Skeletal muscle satellite cell (primary cell): ENCODE measurements around the gene LAMTOR4. TPM values are rescaled to one million over a fixed set of nuclear protein-coding genes. Genes with fewer than 3 reads are reported as not detected.

ENCODE experiments used
- H3K27me3 ChIP-seq: 2 replicates; pipeline ENCODE4 v1.7.0; 2013; ENCODE audit warnings: low read length; ENCODE audit not compliant: control insufficient read depth, insufficient read depth
- H3K36me3 ChIP-seq: 2 replicates; pipeline ENCODE4 v1.7.0; 2013; ENCODE audit warnings: mild to moderate bottlenecking, control low read depth, low read length; ENCODE audit not compliant: insufficient read depth
- H3K4me1 ChIP-seq: 2 replicates; pipeline ENCODE4 v1.7.0; 2013; ENCODE audit warnings: low read length; ENCODE audit not compliant: control insufficient read depth, insufficient read depth
- H3K4me2 ChIP-seq: 2 replicates; pipeline ENCODE4 v1.7.0; 2013; ENCODE audit warnings: mild to moderate bottlenecking, low read length
- H3K4me3 ChIP-seq: 2 replicates; pipeline ENCODE4 v1.7.0; 2013; ENCODE audit warnings: low read length
- H3K9ac ChIP-seq: 2 replicates; pipeline ENCODE4 v1.7.0; 2013; ENCODE audit warnings: mild to moderate bottlenecking, low read depth, low read length, moderate library complexity
- H3K9me3 ChIP-seq: replicated peaks from 2 replicates; pipeline ENCODE4 v1.7.0; 2013; ENCODE audit warnings: mild to moderate bottlenecking, control low read depth, low read length
- total RNA-seq: library from RNA; depleted of rRNA; stranded (reverse); fragments of >200 nt; gene quantifications from 2 replicates; pipeline ENCODE4 v1.2.3, GENCODE V29; 2012; rRNA removed

LAMTOR4 gene
- total RNA-seq, result 91.0 and 95.5 TPM in 2 replicates

DNA sequence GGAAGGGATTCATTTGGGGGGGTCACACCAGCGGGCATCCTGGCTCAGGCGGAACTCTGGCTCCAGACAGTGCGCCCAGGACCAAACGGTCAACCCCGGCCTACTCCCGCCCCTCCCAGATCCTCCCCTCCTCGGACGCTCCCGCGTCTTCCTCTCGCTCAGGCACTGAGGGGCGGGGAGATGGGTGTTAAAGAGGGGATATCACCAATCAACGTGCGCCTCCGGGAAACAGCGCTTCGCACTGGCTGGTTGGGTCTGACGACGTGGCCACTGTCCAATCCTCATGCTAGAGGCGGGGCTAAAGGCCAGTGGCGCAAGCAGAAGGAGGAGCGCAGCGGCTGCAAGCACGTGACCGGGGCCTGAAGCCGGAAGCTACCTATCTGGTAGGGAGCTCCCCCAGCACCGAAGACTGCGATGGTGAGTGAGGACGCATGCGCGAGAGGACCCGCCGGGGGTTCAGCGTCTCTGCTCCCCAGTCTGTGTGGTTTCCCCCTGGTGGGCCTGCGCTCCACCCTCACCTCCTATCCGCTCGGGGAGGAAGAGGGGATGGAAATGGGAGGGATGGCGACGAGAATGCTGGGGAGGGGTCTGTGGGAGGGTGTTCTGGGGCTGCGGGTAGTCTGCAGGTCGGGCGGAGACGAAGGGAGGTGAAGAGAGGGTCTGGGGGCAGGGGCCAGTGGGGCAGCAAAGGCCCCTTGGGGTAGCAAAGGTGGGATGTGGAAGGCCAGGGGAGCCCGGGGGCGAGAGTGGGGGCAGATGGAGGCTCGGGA is at the start of gene LAMTOR4:
TSS of gene LAMTOR4 (plus strand) at position 360 of the 770 bp plus-strand sequence. CDS start at position 415, 55 bp downstream.
- Histone ChIP-seq H3K9ac (peak within 1 kb of the TSS; percentile 96), H3K4me2 (peak within 1 kb of the TSS; percentile 99), H3K27me3 (no peaks in the 10 kb centered on the region), H3K4me1 (peaks cover 7% of the 10 kb centered on the region), H3K4me3 (peak within 1 kb of the TSS; percentile 94), H3K36me3 (peaks cover 7% of the 10 kb centered on the region), H3K9me3 (no peaks in the 10 kb centered on the region)

- Histone ChIP-seq H3K27me3 (no peaks in the 10 kb centered on the region), H3K4me3 (peak overlapping the region; percentile 92), H3K4me1 (peaks cover 22% of the 10 kb centered on the region), H3K4me2 (peak overlapping the region; percentile 97), H3K9ac (peak overlapping the region; percentile 94), H3K36me3 (peaks cover 57% of the 10 kb centered on the region), H3K9me3 (no peaks in the 10 kb centered on the region)
These were observed 49.3 kb upstream of the LAMTOR4 start for GRCh38 chr7:100099452-100099851.

GRCh38 chr7:100100420-100101015 is 48.2 kb upstream of the LAMTOR4 start:
- Histone ChIP-seq H3K4me2 (peak overlapping the region; percentile 97), H3K4me1 (peaks cover 22% of the 10 kb centered on the region), H3K36me3 (peaks cover 53% of the 10 kb centered on the region), H3K27me3 (no peaks in the 10 kb centered on the region), H3K4me3 (peak overlapping the region; percentile 92), H3K9me3 (no peaks in the 10 kb centered on the region), H3K9ac (peak overlapping the region; percentile 94)

DNA sequence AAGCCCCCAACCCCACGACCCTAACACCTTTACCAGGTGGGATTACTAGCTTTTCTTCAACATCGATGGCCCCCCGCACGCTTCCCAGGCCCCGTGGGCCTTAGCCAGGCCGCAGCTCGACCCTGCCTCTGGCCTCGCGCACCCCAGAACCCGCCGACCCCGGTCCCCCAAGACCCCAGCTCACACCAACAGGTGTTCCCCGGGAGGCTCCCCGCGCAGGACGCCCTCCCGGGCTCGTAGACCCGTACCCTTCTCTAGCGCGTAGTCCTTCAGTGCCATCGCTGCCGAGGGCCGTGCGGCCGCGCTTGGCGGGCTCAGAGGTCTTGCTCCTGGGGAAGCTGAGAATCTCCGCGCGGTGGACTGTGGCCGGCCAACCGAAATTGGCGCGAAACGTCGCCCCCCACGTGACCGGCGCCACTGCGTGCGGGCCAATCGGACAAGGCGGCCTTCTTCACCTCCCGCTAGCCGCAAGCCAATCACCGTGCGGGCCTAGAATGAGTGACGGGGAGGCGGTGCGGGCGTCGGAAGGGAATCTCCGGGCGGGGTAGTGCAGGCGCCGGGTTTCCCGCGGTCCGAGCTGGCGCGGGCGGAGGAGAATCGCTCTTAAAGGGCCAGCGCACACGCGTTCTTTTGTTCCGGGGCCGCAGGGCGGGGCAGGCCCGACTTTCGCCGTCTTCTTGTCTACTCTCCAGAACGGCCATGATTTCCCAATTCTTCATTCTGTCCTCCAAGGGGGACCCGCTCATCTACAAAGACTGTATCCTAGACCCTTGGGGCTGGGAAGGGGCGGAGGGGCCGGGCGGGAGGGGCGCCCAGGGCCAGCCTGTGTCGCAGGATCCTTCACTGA is 47.5 kb upstream of the LAMTOR4 start, which contains the start of the genes AP4M1 and MCM7:
TSS of gene AP4M1 (plus strand) at position 628 of the 847 bp plus-strand sequence. CDS start at position 700, 72 bp downstream.
TSS of gene MCM7 (minus strand) at position 382 of the 847 bp plus-strand sequence. CDS start at position 279, 103 bp downstream.
- H3K9ac ChIP-seq, result peak within 1 kb of the TSS; percentile 94
- no peaks in the 10 kb centered on the region for H3K9me3 ChIP-seq
- H3K36me3 ChIP-seq, result peaks cover 52% of the 10 kb centered on the region
- H3K27me3 ChIP-seq, result no peaks in the 10 kb centered on the region
- H3K4me1 ChIP-seq, result peaks cover 22% of the 10 kb centered on the region
- H3K4me3 ChIP-seq, result peak within 1 kb of the TSS; percentile 92
- peak within 1 kb of the TSS; percentile 97 for H3K4me2 ChIP-seq

- H3K4me2 ChIP-seq, result peak overlapping the region; percentile 92
- peak overlapping the region; percentile 92 for H3K4me3 ChIP-seq
- peaks cover 22% of the 10 kb centered on the region for H3K4me1 ChIP-seq
- H3K9me3 ChIP-seq, result no peaks in the 10 kb centered on the region
- peak overlapping the region; percentile 94 for H3K9ac ChIP-seq
- no peaks in the 10 kb centered on the region for H3K27me3 ChIP-seq
- H3K36me3 ChIP-seq, result peaks cover 54% of the 10 kb centered on the region
These were observed 45.5 kb upstream of the LAMTOR4 start for GRCh38 chr7:100102950-100103840.

GRCh38 chr7:100105534-100105933 is 43.2 kb upstream of the LAMTOR4 start:
- H3K4me3 ChIP-seq, result no peak overlapping the region
- H3K4me2 ChIP-seq, result no peak overlapping the region
- H3K36me3 ChIP-seq, result peaks cover 48% of the 10 kb centered on the region
- no peak overlapping the region for H3K9ac ChIP-seq
- no peaks in the 10 kb centered on the region for H3K27me3 ChIP-seq
- H3K4me1 ChIP-seq, result peaks cover 15% of the 10 kb centered on the region
- no peaks in the 10 kb centered on the region for H3K9me3 ChIP-seq

GRCh38 chr7:100106633-100107032 is 42.1 kb upstream of the LAMTOR4 start:
- Histone ChIP-seq H3K27me3 (no peaks in the 10 kb centered on the region), H3K9ac (no peak overlapping the region), H3K4me1 (peaks cover 15% of the 10 kb centered on the region), H3K36me3 (peaks cover 55% of the 10 kb centered on the region), H3K9me3 (no peaks in the 10 kb centered on the region), H3K4me3 (no peak overlapping the region), H3K4me2 (no peak overlapping the region)

GRCh38 chr7:100107125-100107737 is 41.5 kb upstream of the LAMTOR4 start:
- Histone ChIP-seq H3K36me3 (peaks cover 56% of the 10 kb centered on the region), H3K4me3 (no peak overlapping the region), H3K4me1 (peaks cover 14% of the 10 kb centered on the region), H3K27me3 (no peaks in the 10 kb centered on the region), H3K9me3 (no peaks in the 10 kb centered on the region), H3K9ac (no peak overlapping the region), H3K4me2 (no peak overlapping the region)

GRCh38 chr7:100107890-100108289 is 40.8 kb upstream of the LAMTOR4 start:
- peaks cover 7% of the 10 kb centered on the region for H3K4me1 ChIP-seq
- H3K36me3 ChIP-seq, result peaks cover 56% of the 10 kb centered on the region
- H3K4me2 ChIP-seq, result no peak overlapping the region
- no peak overlapping the region for H3K9ac ChIP-seq
- H3K4me3 ChIP-seq, result no peak overlapping the region
- H3K9me3 ChIP-seq, result no peaks in the 10 kb centered on the region
- H3K27me3 ChIP-seq, result no peaks in the 10 kb centered on the region

GRCh38 chr7:100109521-100110163 is 39.1 kb upstream of the LAMTOR4 start:
- Histone ChIP-seq H3K4me2 (no peak overlapping the region), H3K9me3 (no peaks in the 10 kb centered on the region), H3K4me1 (no peaks in the 10 kb centered on the region), H3K9ac (no peak overlapping the region), H3K4me3 (no peak overlapping the region), H3K36me3 (peaks cover 62% of the 10 kb centered on the region), H3K27me3 (no peaks in the 10 kb centered on the region)
